ENCODE measurements around the gene ANKDD1B. TPM values are rescaled to one million over a fixed set of nuclear protein-coding genes. Genes with fewer than 3 reads are reported as not detected.

The ANKDD1B gene
- total RNA-seq, 2 donors from 2014 or later = 0.19 TPM; not detected in 1

- ATAC-seq (no peak), DNase-seq (ENCODE audit: low spot score in 2 of 2) (no peak)
- Mint-ChIP-seq H3K9me3 (no peaks in the 10 kb centered on the region), H3K27ac (no peak overlapping the region), H3K36me3 (peaks cover 10 to 24% of the 10 kb centered on the region in 2 donors)
Observed at GRCh38 chr5:75706775-75707174, 95.5 kb downstream of the ANKDD1B start.

GRCh38 chr5:75707911-75708509 is 96.8 kb downstream of the ANKDD1B start:
- DNase-seq (ENCODE audit: low spot score in 2 of 2) = no peak
- no peak overlapping the region for H3K27ac Mint-ChIP-seq
- H3K36me3 Mint-ChIP-seq = peaks cover 0 to 11% of the 10 kb centered on the region in 2 donors
- H3K9me3 Mint-ChIP-seq = no peaks in the 10 kb centered on the region
- no peak for ATAC-seq

DNA sequence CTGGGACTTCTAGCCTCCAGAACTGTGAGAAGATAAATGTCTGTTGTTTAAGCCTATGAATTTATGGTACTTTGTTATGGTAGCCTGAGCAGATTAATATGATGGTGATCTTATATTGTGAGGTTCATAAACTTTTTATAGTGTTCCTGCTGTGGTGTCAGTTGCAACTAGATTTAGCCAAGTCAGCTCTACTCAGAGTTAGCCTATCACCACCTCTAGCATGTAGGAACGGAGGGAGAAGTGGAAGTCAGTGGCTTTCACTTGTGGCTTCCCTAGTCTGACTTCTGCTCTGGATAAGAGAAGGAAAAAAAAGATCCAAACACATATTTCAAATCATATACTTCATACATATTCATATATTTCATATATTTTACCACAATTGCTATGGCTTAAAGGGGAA is 99.4 kb downstream of the ANKDD1B start:
- H3K36me3 Mint-ChIP-seq = peaks cover 7 to 25% of the 10 kb centered on the region in 2 donors
- no peaks in the 10 kb centered on the region for H3K9me3 Mint-ChIP-seq
- no peak for ATAC-seq
- H3K27ac Mint-ChIP-seq = no peak overlapping the region
- DNase-seq (ENCODE audit: low spot score in 2 of 2) = no peak

GRCh38 chr5:75711151-75711550 is 99.9 kb downstream of the ANKDD1B start:
- H3K36me3 Mint-ChIP-seq = peaks cover 7 to 29% of the 10 kb centered on the region in 2 donors
- no peaks in the 10 kb centered on the region for H3K9me3 Mint-ChIP-seq

DNA sequence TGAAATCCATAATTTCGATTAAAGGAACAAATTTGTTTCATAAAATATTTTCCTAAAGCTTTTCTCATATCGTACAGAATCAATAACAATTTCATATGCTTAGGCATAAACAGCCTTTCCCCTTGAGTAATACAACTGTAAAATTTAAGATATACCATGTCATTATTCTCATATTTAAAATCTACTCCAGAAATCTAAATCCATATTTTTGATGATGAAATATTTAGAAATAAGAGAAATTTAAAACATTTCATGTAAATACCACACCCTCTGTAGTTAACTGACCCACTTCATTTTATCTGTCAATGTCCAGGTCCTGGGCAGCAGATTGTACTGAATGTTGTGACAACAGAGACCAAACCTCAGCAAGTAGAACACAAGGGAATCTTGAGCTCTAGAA is 100.8 kb downstream of the ANKDD1B start:
- ATAC-seq (no peak), DNase-seq (ENCODE audit: low spot score in 2 of 2) (no peak)
- Mint-ChIP-seq H3K9me3 (no peaks in the 10 kb centered on the region), H3K27ac (no peak overlapping the region), H3K36me3 (peaks cover 14 to 32% of the 10 kb centered on the region in 2 donors)

More at GRCh38 chr5:75711151-75711550, 99.9 kb downstream of the ANKDD1B start:
- no peak overlapping the region for H3K27ac Mint-ChIP-seq
- DNase-seq (ENCODE audit: low spot score in 2 of 2) (no peak), ATAC-seq (no peak)

- ATAC-seq (peak; percentile 5 to 26), DNase-seq (ENCODE audit: low spot score in 2 of 2) (no peak)
- no peaks in the 10 kb centered on the region for H3K9me3 Mint-ChIP-seq
- H3K27ac Mint-ChIP-seq = peak overlapping the region; percentile 95 to 99
- H3K36me3 Mint-ChIP-seq = peaks cover 16 to 24% of the 10 kb centered on the region in 2 donors
Observed at GRCh38 chr5:75716715-75717081, 105.4 kb downstream of the ANKDD1B start.

DNA sequence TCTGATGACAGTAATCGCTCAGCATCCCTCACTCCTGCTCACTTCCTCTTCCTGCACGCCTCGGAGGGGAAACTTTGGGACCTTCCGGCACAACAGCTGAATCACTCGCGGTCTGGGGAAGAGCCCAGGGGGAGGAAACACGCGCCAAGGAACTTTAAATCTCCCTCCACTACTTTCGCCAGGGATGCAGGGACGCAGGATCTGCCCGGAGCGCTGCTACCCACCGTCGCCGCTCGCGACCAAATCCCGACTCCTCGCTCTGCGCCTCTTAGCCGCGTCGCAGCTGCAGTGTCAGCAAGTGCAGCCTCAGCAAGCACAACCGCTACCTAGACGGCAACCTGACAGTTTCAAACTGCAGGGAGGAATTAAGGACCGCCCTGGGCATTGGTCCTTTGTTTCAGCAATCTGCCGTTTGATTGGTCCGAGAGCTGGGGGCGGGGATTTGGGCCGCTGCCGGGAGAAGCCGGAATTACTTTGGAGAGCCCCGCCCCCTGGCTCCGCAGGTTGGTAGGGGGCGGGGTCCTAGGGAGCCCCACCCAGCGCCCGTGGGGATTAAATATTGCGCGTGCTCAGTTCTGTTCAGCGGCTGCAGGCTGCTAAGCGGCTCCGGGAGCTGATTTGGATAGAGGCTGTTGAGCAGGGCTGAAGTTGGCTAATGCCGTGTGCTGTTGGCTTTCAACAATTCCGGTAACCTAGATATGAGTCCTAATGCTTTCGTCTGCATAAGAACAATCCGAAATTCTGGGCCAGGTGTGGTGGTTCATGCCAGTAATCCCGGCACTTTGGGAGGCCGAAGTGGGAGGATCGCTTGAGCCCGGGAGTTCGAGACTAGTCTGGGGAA is 106.0 kb downstream of the ANKDD1B start, which contains the start of gene POC5:
Gene POC5, minus strand, starts transcription at position 356 of the 841 bp plus-strand sequence. CDS start 4,500 bp downstream, outside the sequence.
- Mint-ChIP-seq H3K9me3 (no peaks in the 10 kb centered on the region), H3K36me3 (peaks cover 16 to 24% of the 10 kb centered on the region in 2 donors), H3K27ac (peak within 1 kb of the TSS; percentile 95 to 99)
- DNase-seq (ENCODE audit: low spot score in 2 of 2) = peak; percentile 96 to 98
- peak; percentile 91 to 97 for ATAC-seq

DNA sequence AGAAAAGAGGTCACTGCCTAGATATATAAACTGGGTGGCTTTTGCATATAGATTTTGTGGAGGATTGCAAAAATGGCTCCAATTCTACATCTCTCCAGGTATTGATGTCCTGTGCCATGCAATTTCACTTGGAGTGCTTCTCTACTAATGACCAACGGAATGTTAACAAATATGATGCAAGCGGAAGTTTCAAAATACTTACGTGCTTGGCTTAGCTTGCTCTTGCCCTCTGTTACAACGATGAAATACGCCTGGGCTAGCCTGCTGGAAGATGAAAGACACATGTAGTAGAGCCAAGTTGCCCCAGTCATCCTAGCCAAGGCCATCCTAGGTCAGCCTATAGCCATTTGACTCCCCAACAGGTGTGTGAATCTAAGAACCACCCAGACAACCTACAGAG is 109.6 kb downstream of the ANKDD1B start:
- no peak for ATAC-seq
- DNase-seq (ENCODE audit: low spot score in 2 of 2) = no peak
- H3K27ac Mint-ChIP-seq = no peak overlapping the region
- no peaks in the 10 kb centered on the region for H3K9me3 Mint-ChIP-seq
- H3K36me3 Mint-ChIP-seq = peaks cover 9 to 11% of the 10 kb centered on the region in 2 donors

Other genes starting within 250 kb of the ANKDD1B start
- 10 to 100 TPM; 30.3 to 32.5 TPM for gene CERT1, start 99.8 kb upstream of the ANKDD1B start, total RNA-seq
- gene POLK, start 99.6 kb upstream of the ANKDD1B start, total RNA-seq = 10 to 100 TPM; 35.4 to 44.7 TPM
- gene POC5, start 106.0 kb downstream of the ANKDD1B start, total RNA-seq = 10 to 100 TPM; 12.5 to 17.2 TPM

Measured in activated naive CD4-positive, alpha-beta T cell treated with anti-CD3 and anti-CD28 coated beads, Interleukin-2, amount 50 U/mL, for 72 hours (primary cell).